ENCODE data around the gene S100A5. TPM values are rescaled to one million over a fixed set of nuclear protein-coding genes. Genes with fewer than 3 reads are reported as not detected.
A peak's percentile ranks its signal among the peaks of the same experiment; 100 is the strongest.

Gene S100A5
- total RNA-seq, 2 donors from 2014 or later, result 3.2 to 9.6 TPM

DNA sequence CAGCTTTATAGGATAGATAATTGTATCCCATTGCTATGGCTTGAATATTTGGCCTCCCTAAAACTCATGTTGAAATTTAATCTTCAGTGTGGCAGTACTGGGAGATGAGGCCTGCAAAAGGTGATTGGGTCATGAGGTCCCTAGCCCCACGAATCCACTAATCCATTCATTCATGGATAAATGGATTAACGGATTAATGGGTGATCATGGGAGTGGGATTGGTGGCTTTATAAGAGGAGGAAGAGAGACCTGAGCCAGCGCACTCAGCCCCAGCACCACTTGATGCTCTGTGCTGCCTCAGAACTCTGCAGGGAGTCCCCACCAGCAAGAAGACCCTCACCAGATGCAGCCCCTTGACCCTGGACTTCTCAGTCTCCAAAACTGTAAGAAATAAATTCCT is 37.0 kb downstream of the S100A5 start:
- Mint-ChIP-seq H3K36me3 (ENCODE audit: low read depth) (no peaks in the 10 kb centered on the region), H3K27me3 (peaks cover 8% of the 10 kb centered on the region), H3K27ac (no peak overlapping the region), H3K4me1 (no peaks in the 10 kb centered on the region), H3K4me3 (no peak overlapping the region), H3K9me3 (no peaks in the 10 kb centered on the region)
- ATAC-seq (replicated peaks), result no peak

DNA sequence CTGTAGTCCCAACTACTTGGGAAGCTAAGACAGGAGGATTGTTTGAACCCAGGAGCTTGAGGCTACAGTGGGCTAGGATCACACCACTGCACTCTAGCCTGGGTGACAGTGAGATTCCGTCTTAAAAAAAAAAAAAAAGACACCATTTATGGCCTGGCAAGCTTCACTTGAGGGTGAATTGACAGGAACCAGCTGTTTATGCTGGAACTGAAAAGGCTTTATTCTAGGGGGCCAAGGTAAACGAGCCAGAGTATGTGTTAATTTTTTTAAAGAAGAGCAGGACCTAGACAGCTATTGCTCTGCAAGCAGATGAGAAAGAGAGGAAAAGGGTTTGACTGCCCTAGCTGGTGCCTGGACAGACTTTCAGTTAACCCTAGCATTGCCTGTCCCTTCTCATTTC is 42.0 kb downstream of the S100A5 start:
- Mint-ChIP-seq H3K4me1 (no peaks in the 10 kb centered on the region), H3K9me3 (no peaks in the 10 kb centered on the region), H3K4me3 (no peak overlapping the region), H3K36me3 (ENCODE audit: low read depth) (no peaks in the 10 kb centered on the region), H3K27ac (no peak overlapping the region), H3K27me3 (peaks cover 22% of the 10 kb centered on the region)
- ATAC-seq (replicated peaks), result no peak

DNA sequence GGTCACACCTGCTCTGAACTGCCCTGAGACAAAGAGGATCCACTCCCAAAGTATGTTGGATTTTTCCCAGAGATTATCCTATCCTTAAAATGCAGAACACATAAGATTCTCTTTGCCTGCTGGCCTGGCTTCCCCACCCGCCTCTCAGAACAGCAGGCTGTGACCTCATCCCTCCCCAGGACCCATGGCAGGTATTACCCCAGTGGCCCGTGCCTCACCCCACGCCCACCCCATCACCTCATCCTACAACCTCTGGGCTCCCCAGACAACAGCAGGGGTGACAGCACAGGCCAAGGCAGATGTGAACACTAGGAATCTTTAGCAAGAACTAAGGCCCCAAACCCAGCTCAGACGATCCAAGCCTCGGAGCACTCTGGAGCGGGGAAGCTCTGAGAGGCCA is 45.2 kb downstream of the S100A5 start:
- no peaks in the 10 kb centered on the region for H3K9me3 Mint-ChIP-seq
- no peak for ATAC-seq (replicated peaks)
- peaks cover 22% of the 10 kb centered on the region for H3K27me3 Mint-ChIP-seq
- no peaks in the 10 kb centered on the region for H3K36me3 Mint-ChIP-seq (ENCODE audit: low read depth)
- no peak overlapping the region for H3K27ac Mint-ChIP-seq
- no peaks in the 10 kb centered on the region for H3K4me1 Mint-ChIP-seq
- H3K4me3 Mint-ChIP-seq, result no peak overlapping the region

DNA sequence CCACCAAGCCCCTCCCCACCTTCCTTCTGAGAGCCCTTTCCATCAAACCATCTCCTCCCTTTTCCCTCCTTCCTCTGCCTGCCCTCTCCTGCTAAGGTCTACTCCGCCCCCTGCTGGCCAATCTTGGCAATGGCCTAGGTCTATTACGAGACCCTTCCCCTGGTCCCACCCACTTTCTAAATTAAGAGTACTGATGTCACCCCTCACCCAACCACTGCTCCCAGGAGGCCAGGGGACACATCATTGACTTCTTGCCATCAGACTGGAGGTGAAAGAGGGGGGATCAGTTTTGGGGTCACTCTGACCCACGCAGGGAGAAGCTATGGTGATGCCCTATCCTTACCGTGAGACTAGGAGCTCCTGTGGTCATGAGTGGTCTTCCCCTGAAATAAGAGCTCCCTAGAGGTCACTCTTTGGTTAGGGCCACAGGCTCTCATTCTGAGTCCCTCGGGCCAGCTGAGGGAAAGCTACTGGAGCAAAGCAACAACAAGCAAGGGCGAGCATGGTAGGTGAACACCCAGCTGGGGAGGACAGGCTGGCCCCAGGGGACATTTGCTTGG is 45.7 kb downstream of the S100A5 start:
- H3K36me3 Mint-ChIP-seq (ENCODE audit: low read depth), result no peaks in the 10 kb centered on the region
- ATAC-seq (replicated peaks), result peak; percentile 73
- H3K4me3 Mint-ChIP-seq, result no peak overlapping the region
- no peaks in the 10 kb centered on the region for H3K9me3 Mint-ChIP-seq
- H3K4me1 Mint-ChIP-seq, result no peaks in the 10 kb centered on the region
- H3K27me3 Mint-ChIP-seq, result peaks cover 22% of the 10 kb centered on the region
- H3K27ac Mint-ChIP-seq, result no peak overlapping the region

DNA sequence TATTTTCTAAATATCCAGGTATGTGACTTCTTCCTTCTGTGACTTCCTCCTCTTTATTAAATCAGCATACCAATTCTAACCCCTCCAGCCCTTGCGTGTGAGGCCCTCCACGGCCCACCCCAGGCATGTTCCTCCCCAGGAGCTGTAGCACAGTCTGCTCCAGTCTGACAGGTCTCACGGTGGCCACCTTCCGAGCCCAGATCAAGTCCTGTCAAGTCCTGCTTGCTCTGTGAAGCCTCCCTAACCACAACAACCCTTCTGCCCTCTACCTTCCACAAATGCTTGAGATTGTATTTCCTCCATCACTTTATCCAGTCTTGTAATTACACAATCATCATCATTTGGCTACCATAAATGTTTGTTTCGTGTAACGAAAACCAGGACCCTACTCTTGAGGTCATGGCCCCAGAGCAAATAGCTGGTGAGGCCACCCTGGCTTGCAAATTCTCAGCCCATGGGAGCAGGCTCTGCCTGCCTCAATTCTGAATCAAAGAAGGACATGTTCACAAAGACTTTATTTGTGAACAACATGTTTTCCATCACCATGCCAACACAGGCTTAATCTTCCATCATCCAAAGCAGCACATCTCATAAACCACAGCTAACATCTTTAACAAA is 47.3 kb downstream of the S100A5 start:
- H3K36me3 Mint-ChIP-seq (ENCODE audit: low read depth), result no peaks in the 10 kb centered on the region
- no peak overlapping the region for H3K27ac Mint-ChIP-seq
- ATAC-seq (replicated peaks), result no peak
- no peaks in the 10 kb centered on the region for H3K4me1 Mint-ChIP-seq
- no peaks in the 10 kb centered on the region for H3K9me3 Mint-ChIP-seq
- peaks cover 17% of the 10 kb centered on the region for H3K27me3 Mint-ChIP-seq
- no peak overlapping the region for H3K4me3 Mint-ChIP-seq

DNA sequence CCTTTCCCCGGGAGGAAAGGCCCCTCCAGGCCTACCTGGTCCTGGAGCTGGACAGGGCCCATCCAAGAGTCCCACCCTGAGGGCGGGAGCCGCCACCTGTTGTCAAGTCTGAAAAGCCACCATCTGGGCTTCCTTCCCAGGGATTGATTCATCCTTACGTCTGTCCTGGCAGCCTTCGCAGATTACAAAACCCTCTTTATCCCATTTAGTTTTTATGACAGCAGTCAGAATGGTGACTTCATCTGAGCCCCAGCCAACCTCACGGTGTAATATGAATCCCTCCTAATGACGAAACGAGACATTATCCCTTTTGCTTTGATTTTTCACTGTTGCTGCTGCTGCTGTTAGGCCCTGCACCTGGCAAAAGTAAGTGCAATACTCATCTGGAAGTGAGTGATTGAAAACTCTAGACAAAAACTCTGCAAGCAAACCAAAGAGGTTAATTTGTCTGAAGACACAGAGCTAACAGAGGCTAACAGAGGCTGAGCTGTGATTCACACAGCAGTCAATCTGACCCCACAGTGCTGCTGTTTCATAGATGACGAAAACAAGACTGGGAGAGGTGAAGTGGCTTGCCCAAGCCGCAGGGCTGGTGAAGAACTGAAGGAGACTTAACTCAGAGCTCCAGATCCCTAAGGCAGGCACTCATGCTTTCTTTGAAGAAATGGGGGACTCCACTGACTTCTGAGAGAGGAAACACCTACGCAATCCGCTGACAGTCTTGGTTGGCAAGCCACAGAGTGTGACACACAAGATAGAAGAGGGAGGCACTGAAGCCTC is 50.3 kb downstream of the S100A5 start:
- peak; percentile 43 for ATAC-seq (replicated peaks)
- Mint-ChIP-seq H3K27ac (no peak overlapping the region), H3K27me3 (peaks cover 14% of the 10 kb centered on the region), H3K9me3 (no peaks in the 10 kb centered on the region), H3K4me3 (no peak overlapping the region), H3K4me1 (no peaks in the 10 kb centered on the region), H3K36me3 (ENCODE audit: low read depth) (no peaks in the 10 kb centered on the region)

DNA sequence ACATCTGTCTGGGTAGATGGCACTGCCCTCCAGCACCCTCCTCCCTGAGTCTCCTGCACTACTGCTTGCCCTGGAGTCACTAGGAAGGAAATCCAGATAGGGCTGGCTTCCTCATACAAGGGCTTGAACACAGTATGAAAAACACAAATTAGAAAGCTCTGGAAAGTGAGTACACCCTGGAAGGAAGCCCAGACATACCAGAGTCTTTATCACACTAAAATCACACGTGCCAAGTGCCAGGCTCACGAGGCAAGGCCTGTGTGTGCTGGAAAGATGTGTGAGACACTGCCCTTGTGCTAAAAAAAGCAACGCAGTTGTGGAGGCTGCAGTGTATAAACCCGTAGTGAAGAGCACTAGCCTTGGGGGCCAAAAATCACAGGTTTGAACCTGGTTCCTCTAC is 52.0 kb downstream of the S100A5 start:
- H3K4me3 Mint-ChIP-seq, result no peak overlapping the region
- no peaks in the 10 kb centered on the region for H3K36me3 Mint-ChIP-seq (ENCODE audit: low read depth)
- ATAC-seq (replicated peaks), result no peak
- H3K9me3 Mint-ChIP-seq, result no peaks in the 10 kb centered on the region
- no peak overlapping the region for H3K27ac Mint-ChIP-seq
- no peaks in the 10 kb centered on the region for H3K4me1 Mint-ChIP-seq
- peaks cover 27% of the 10 kb centered on the region for H3K27me3 Mint-ChIP-seq

DNA sequence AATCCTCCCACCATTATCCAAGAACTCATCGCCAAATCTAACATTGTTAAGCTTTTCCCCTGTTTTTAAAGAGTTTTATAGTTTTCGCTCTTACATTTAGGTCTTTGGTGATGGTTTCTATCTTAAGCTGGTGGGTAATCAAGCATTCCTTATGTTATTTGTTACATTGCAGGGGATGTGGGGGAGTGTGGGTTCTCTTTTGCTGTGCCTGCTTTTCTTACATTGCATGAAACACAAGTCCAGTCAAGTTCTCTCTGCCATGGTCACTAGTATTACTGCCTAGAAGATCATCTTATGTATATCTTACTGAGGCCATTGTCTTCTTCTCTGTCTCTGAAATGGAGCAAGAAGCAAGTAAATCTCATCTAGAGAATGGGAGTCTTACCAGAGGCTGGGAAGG is 53.0 kb downstream of the S100A5 start:
- ATAC-seq (replicated peaks), result no peak
- Mint-ChIP-seq H3K27ac (no peak overlapping the region), H3K36me3 (ENCODE audit: low read depth) (no peaks in the 10 kb centered on the region), H3K9me3 (no peaks in the 10 kb centered on the region), H3K4me3 (no peak overlapping the region), H3K4me1 (no peaks in the 10 kb centered on the region), H3K27me3 (peaks cover 31% of the 10 kb centered on the region)

Other genes with a start within 250 kb of the S100A5 start
- gene PGLYRP3, start 228.0 kb downstream of the S100A5 start, total RNA-seq, result not detected
- under 1 TPM; 0.22 to 0.26 TPM for gene PGLYRP4, start 192.1 kb downstream of the S100A5 start, total RNA-seq
- gene S100A9, start 183.1 kb downstream of the S100A5 start, total RNA-seq, result under 1 TPM in 1 of 2 donors, not detected in 1; 0.66 TPM
- gene S100A12, start 165.3 kb downstream of the S100A5 start, total RNA-seq, result not detected
- gene S100A8, start 149.9 kb downstream of the S100A5 start, total RNA-seq, result not detected
- gene S100A7A, start 124.4 kb downstream of the S100A5 start, total RNA-seq, result not detected
- gene S100A7, start 80.3 kb downstream of the S100A5 start, total RNA-seq, result not detected
- 100 to 1,000 TPM; 530 to 753 TPM for gene S100A6, start 4.9 kb downstream of the S100A5 start, total RNA-seq
- gene S100A4, start 4.9 kb upstream of the S100A5 start, total RNA-seq, result 1,000 to 10,000 TPM; 1,035 to 1,445 TPM
- gene S100A3, start 8.3 kb upstream of the S100A5 start, total RNA-seq, result not detected
- 10 to 100 TPM; 10.1 to 10.7 TPM for gene S100A2, start 24.9 kb upstream of the S100A5 start, total RNA-seq
- not detected for gene S100A16, start 72.2 kb upstream of the S100A5 start, total RNA-seq
- under 1 TPM in 1 of 2 donors, not detected in 1; 0.71 TPM for gene S100A14, start 75.4 kb upstream of the S100A5 start, total RNA-seq
- 1 to 10 TPM; 6.8 to 7.9 TPM for gene S100A13, start 86.6 kb upstream of the S100A5 start, total RNA-seq
- gene S100A1, start 87.5 kb upstream of the S100A5 start, total RNA-seq, result not detected
- 10 to 100 TPM; 70.6 to 88.6 TPM for gene CHTOP, start 93.1 kb upstream of the S100A5 start, total RNA-seq
- gene SNAPIN, start 117.8 kb upstream of the S100A5 start, total RNA-seq, result 10 to 100 TPM; 27.3 to 29.0 TPM
- gene ILF2, start 130.1 kb upstream of the S100A5 start, total RNA-seq, result 100 to 1,000 TPM; 153 to 245 TPM
- under 1 TPM in 1 of 2 donors, not detected in 1; 0.19 TPM for gene NPR1, start 137.8 kb upstream of the S100A5 start, total RNA-seq
- 100 to 1,000 TPM in 1 of 2 donors, 10 to 100 TPM in 1; 49.5 to 103 TPM for gene INTS3, start 187.1 kb upstream of the S100A5 start, total RNA-seq
- gene SLC27A3, start 234.5 kb upstream of the S100A5 start, total RNA-seq, result 1 to 10 TPM; 9.7 to 9.8 TPM